Upper lobe of left lung (tissue), 6 donors: ENCODE measurements around the gene GVQW3. TPM values are rescaled to one million over a fixed set of nuclear protein-coding genes. Genes with fewer than 3 reads are reported as not detected.
"Not testable (repeated sequence)": the region's sequence is repeated elsewhere in the genome, so short reads cannot be mapped to it uniquely, and the experiment has no call there.

Experiments
- ATAC-seq, 2 donors: fragments of 200-7000 bp; cut with Tn5 transposase; one replicate each; pipeline ENCODE4 v1.9.1; 2022; ENCODE audit warnings: mild to moderate bottlenecking in 2 of 2, moderate library complexity in 2 of 2; ENCODE audit not compliant: low FRiP score in 2 of 2
- DNase-seq, 2 donors: peaks; one replicate each; pipeline ENCODE4 v3.0.0-alpha.2; 2019 to 2020
- H3K27ac ChIP-seq, 4 donors: fragments of 200-600 bp; sonication (generic); one replicate each; pipeline ENCODE4 v1.5.1; 2016 to 2019
- H3K27me3 ChIP-seq, 4 donors: fragments of 200-600 bp; sonication (generic); one replicate each; pipeline ENCODE4 v1.5.1; 2017 to 2019
- H3K36me3 ChIP-seq, 4 donors: fragments of 200-600 bp; sonication (generic); one replicate each; pipeline ENCODE4 v1.5.1; 2016 to 2019
- H3K4me1 ChIP-seq, 4 donors: fragments of 200-600 bp; sonication (generic); one replicate each; pipeline ENCODE4 v1.5.1; 2018 to 2019
- H3K4me3 ChIP-seq, 4 donors: fragments of 200-600 bp; sonication (generic); one replicate each; pipeline ENCODE4 v1.5.1; 2017 to 2019; ENCODE audit warnings: mild to moderate bottlenecking in 2 of 4, moderate library complexity in 1 of 4
- H3K9me3 ChIP-seq, 4 donors: fragments of 200-600 bp; sonication (generic); one replicate each; pipeline ENCODE4 v1.5.1; 2018 to 2019
- CTCF ChIP-seq, 6 experiments: fragments of 450-650 bp in 4 of 6; fragments of 200-600 bp in 2 of 6; sonication (generic) in 2 of 6; IDR thresholded peaks; one replicate each; pipeline ENCODE4 v1.5.1; 2016 to 2019; ENCODE audit warnings: antibody characterized with exemption in 6 of 6
- EP300 ChIP-seq, 4 donors: sonication (generic); formaldehyde crosslinking; IDR thresholded peaks; one replicate each; pipeline ENCODE4 v1.5.1; 2017; ENCODE audit warnings: antibody characterized with exemption in 4 of 4, control low read depth in 2 of 4
- POLR2A ChIP-seq, 4 donors: fragments of 450-650 bp; IDR thresholded peaks; one replicate each; pipeline ENCODE4 v1.5.1; 2016 to 2017; ENCODE audit warnings: antibody characterized with exemption in 4 of 4, mild to moderate bottlenecking in 2 of 4
- POLR2AphosphoS5 ChIP-seq, 2 donors: sonication (generic); formaldehyde crosslinking; IDR thresholded peaks; one replicate each; pipeline ENCODE4 v1.5.1; 2017; ENCODE audit warnings: antibody characterized with exemption in 2 of 2
- WGBS, 2 donors: methylation state at CpG; one replicate each; pipeline ENCODE4 v1.1.5; 2017 to 2018; 5-methylcytosine and 5-hydroxymethylcytosine counted together
- total RNA-seq, 6 donors: library from RNA; depleted of rRNA in 4 of 6; stranded (reverse); fragments of >200 nt in 4 of 6; gene quantifications; one replicate each; pipeline versions ENCODE4 v1.1.0 to v1.2.1, GENCODE V29; 2016 to 2021
- donor health status: DM: no; HTN: no; CAD: no; lungs with moderate emphysema.
- donor health status: DM: no; HTN: yes; CAD: no; lungs with severe emphysema.

The GVQW3 gene
- total RNA-seq, 6 donors from 2014 or later: 1.2 to 4.8 (median 2.0) TPM

GRCh38 chr11:76400967-76401366 is 19.8 kb downstream of the GVQW3 start:
- H3K4me1 ChIP-seq: no peaks in the 10 kb centered on the region
- ATAC-seq: no peak
- no peaks in the 10 kb centered on the region for H3K27me3 ChIP-seq

GRCh38 chr11:76401484-76401883 is 20.4 kb downstream of the GVQW3 start:
- not testable (repeated sequence) for ATAC-seq, H3K27ac ChIP-seq

More at GRCh38 chr11:76400967-76401366, 19.8 kb downstream of the GVQW3 start:
- DNase-seq: no peak
- 81 to 88% methylated on average over 1 of the region's 1 CpG for WGBS, 2 donors
- no peak overlapping the region for H3K4me3 ChIP-seq
- TF ChIP-seq CTCF (IDR thresholded peaks at IDR 0.05): no peak
- no peak for TF ChIP-seq EP300 (IDR thresholded peaks at IDR 0.05)
- H3K9me3 ChIP-seq: no peaks in the 10 kb centered on the region
- no peaks in the 10 kb centered on the region for H3K36me3 ChIP-seq
- no peak overlapping the region for H3K27ac ChIP-seq

GRCh38 chr11:76406359-76406758 is 25.2 kb downstream of the GVQW3 start:
- Histone ChIP-seq H3K9me3 (no peaks in the 10 kb centered on the region), H3K4me1 (no peaks in the 10 kb centered on the region), H3K27me3 (no peaks in the 10 kb centered on the region), H3K4me3 (no peak overlapping the region), H3K36me3 (no peaks in the 10 kb centered on the region), H3K27ac (no peak overlapping the region)
- WGBS, 2 donors: 83 to 86% methylated on average over 4 of the region's 4 CpGs
- no peak for TF ChIP-seq EP300 (IDR thresholded peaks at IDR 0.05)
- TF ChIP-seq POLR2A (IDR thresholded peaks at IDR 0.05): no peak
- TF ChIP-seq CTCF (IDR thresholded peaks at IDR 0.05): no peak
- no peak for TF ChIP-seq POLR2AphosphoS5 (IDR thresholded peaks at IDR 0.05)
- ATAC-seq (no peak), DNase-seq (no peak)

More at GRCh38 chr11:76401484-76401883, 20.4 kb downstream of the GVQW3 start:
- 61 to 84% methylated on average over 8 of the region's 8 CpGs for WGBS, 2 donors
- H3K27me3 ChIP-seq, H3K4me3 ChIP-seq, H3K36me3 ChIP-seq, H3K9me3 ChIP-seq, H3K4me1 ChIP-seq: not testable (repeated sequence)
- peak in 1 of 2 donors; percentile 43 for DNase-seq

- Histone ChIP-seq H3K4me3 (no peak overlapping the region), H3K9me3 (no peaks in the 10 kb centered on the region), H3K4me1 (no peaks in the 10 kb centered on the region), H3K36me3 (no peaks in the 10 kb centered on the region), H3K27me3 (no peaks in the 10 kb centered on the region), H3K27ac (no peak overlapping the region)
- DNase-seq: no peak
- TF ChIP-seq POLR2AphosphoS5 (IDR thresholded peaks at IDR 0.05): no peak
- no peak for TF ChIP-seq CTCF (IDR thresholded peaks at IDR 0.05)
- 56 to 57% methylated on average over 7 of the region's 7 CpGs for WGBS, 2 donors
- ATAC-seq: no peak
Observed at GRCh38 chr11:76408171-76408965, 27.2 kb downstream of the GVQW3 start.

- H3K27ac ChIP-seq: no peak overlapping the region
- WGBS, 2 donors: 74 to 78% methylated on average over 5 to 10 of the region's 10 CpGs
- TF ChIP-seq CTCF (IDR thresholded peaks at IDR 0.05) (no peak), POLR2A (IDR thresholded peaks at IDR 0.05) (no peak), EP300 (IDR thresholded peaks at IDR 0.05) (no peak), POLR2AphosphoS5 (IDR thresholded peaks at IDR 0.05) (no peak)
- no peak for DNase-seq
- H3K4me1 ChIP-seq: no peaks in the 10 kb centered on the region
- H3K9me3 ChIP-seq: no peaks in the 10 kb centered on the region
- H3K4me3 ChIP-seq: no peak overlapping the region
- H3K36me3 ChIP-seq: no peaks in the 10 kb centered on the region
- ATAC-seq: peak; percentile 36 to 44
- no peaks in the 10 kb centered on the region for H3K27me3 ChIP-seq
Observed at GRCh38 chr11:76410851-76411357, 29.8 kb downstream of the GVQW3 start.
